Measurements from ENCODE around the gene PSORS1C2. TPM values are rescaled to one million over a fixed set of nuclear protein-coding genes. Genes with fewer than 3 reads are reported as not detected.

PSORS1C2 gene
- total RNA-seq, 1 donor from 2014 or later = not detected

DNA sequence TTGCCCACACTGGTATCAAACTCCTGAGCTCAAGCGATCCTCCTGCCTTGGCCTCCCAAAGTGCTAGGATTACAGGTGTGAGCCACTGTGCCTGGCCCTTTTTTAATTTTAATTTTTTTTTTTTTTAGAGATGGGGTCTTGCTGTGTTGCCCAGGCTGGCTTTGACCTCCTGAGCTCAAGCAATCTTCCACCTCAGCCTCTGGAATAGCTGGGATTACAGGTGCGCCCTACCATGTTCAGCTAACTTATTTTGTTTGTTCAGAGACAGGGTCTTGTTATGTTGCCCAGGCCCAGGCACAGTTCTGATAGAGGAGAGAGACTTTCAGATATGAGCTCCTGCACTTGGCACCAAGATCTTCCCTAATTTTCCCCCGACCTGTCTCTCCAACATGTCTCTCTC is 8.1 kb downstream of the PSORS1C2 start:
- Histone ChIP-seq H3K4me3 (no peak overlapping the region), H3K27me3 (ENCODE audit: low read depth) (no peaks in the 10 kb centered on the region), H3K9me3 (no peaks in the 10 kb centered on the region), H3K36me3 (no peaks in the 10 kb centered on the region), H3K4me1 (no peaks in the 10 kb centered on the region), H3K27ac (no peak overlapping the region)
- ATAC-seq = no peak
- intact Hi-C loops (cut with DNase I) = loop anchor here (10.0 kb wide), 1 partner anchor 234 kb away; no protein-coding TSS in a partner anchor
- TF ChIP-seq, protein P1, sequence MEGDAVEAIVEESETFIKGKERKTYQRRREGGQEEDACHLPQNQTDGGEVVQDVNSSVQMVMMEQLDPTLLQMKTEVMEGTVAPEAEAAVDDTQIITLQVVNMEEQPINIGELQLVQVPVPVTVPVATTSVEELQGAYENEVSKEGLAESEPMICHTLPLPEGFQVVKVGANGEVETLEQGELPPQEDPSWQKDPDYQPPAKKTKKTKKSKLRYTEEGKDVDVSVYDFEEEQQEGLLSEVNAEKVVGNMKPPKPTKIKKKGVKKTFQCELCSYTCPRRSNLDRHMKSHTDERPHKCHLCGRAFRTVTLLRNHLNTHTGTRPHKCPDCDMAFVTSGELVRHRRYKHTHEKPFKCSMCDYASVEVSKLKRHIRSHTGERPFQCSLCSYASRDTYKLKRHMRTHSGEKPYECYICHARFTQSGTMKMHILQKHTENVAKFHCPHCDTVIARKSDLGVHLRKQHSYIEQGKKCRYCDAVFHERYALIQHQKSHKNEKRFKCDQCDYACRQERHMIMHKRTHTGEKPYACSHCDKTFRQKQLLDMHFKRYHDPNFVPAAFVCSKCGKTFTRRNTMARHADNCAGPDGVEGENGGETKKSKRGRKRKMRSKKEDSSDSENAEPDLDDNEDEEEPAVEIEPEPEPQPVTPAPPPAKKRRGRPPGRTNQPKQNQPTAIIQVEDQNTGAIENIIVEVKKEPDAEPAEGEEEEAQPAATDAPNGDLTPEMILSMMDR (IDR thresholded peaks at IDR 0.05) = no peak
- no peak for DNase-seq

DNA sequence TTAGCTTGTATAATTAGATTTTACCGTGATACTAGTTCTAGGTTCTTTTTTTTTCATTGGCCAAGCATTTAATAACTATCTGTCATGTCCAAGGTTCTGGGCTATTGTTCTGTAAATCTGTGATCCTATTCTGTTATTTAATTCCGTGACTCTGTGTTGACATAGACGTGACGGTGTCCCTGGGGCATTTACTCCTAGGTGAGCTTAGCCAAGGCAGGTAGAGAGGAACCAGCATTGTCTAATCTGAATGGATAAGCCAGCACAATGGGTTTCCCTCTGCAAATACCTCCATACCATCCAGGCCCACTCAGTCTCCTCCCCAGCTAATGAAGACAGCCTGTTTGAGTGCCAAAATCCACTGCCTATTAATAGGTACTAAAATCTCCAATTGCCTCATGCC is 9.7 kb downstream of the PSORS1C2 start:
- H3K27ac ChIP-seq = no peak overlapping the region
- intact Hi-C loops (cut with DNase I) = no loop called here
- TF ChIP-seq, protein P1 (IDR thresholded peaks at IDR 0.05) = no peak
- H3K27me3 ChIP-seq (ENCODE audit: low read depth) = no peaks in the 10 kb centered on the region
- no peaks in the 10 kb centered on the region for H3K9me3 ChIP-seq
- peaks cover 5% of the 10 kb centered on the region for H3K4me1 ChIP-seq
- no peak for ATAC-seq
- DNase-seq = no peak
- no peak overlapping the region for H3K4me3 ChIP-seq
- H3K36me3 ChIP-seq = no peaks in the 10 kb centered on the region

DNA sequence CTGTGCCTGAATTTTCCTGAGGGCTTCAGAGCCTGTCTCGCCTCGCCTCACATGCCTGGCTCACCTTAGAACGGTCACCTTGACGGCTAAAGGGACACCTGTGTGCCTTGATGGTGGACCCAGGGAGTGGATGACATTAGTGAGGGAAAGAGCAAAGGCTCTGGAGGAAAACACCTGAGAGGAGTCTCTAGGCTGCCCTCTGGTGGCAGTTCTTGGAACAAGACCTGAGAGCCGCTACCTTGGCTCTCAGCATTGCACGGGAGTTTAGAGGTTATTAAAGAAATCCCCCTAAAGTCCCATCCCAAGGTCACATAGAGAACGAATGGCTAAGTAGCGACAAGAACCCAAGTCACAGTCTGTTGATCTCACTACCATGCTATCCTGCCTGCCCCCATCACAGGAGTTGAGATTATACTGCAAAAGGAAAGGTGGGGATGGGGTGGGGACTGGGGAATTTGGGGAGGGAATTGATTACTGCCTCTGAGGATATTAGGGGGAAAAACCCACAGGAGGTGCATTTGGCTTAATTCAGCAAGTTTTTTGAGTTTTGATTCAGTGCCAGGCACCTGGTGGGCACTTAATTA is 10.7 kb downstream of the PSORS1C2 start:
- Histone ChIP-seq H3K4me1 (peaks cover 6% of the 10 kb centered on the region), H3K4me3 (no peak overlapping the region), H3K27me3 (ENCODE audit: low read depth) (no peaks in the 10 kb centered on the region), H3K9me3 (no peaks in the 10 kb centered on the region), H3K27ac (no peak overlapping the region), H3K36me3 (no peaks in the 10 kb centered on the region)
- ATAC-seq = peak; percentile 57 to 65
- intact Hi-C loops (cut with DNase I) = no loop called here
- DNase-seq = peak; percentile 70
- TF ChIP-seq, protein P1 (IDR thresholded peaks at IDR 0.05) = peak; percentile 88

DNA sequence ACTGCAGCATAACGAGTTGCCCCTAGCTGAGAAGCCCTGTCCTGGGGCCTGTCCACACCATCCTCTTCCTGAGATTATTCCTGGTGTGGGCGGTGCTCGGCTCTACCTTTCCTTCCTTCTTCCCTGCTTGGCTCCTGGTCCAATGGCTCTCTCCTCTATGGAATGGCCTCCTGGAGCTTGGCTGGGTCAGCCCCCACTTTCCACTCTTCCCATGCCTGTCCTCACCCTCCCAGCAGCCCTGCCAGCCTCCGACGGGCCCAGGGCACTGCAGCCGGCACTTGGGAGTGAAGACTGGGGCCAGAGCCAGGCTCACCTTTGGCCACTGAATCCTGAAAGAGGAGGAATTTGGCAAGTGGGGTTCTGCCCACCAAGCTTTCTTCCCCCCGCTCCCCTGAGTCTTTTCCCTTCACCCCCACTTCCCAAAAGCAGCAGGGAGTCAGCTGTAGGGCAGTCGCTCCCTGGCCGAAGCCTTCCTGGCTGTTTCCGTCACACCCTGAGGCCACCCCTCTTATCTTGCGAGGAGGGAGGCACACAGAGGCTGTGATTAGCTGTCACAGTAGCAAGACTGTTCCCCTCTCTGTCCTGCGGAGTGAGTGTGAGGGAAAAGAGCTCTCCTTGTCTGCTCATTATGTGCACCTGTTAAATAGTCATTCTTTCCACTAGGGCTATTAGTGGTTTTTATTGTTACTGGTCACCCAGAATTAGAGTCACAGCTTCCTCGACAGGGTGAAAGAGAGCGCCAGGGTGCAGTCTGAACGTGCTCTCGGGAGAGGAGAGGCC is 12.3 kb downstream of the PSORS1C2 start:
- intact Hi-C loops (cut with DNase I) = no loop called here
- no peak overlapping the region for H3K4me3 ChIP-seq
- TF ChIP-seq, protein P1 (IDR thresholded peaks at IDR 0.05) = no peak
- no peak for DNase-seq
- H3K9me3 ChIP-seq = no peaks in the 10 kb centered on the region
- peaks cover 17% of the 10 kb centered on the region for H3K4me1 ChIP-seq
- no peak overlapping the region for H3K27ac ChIP-seq
- no peaks in the 10 kb centered on the region for H3K27me3 ChIP-seq (ENCODE audit: low read depth)
- H3K36me3 ChIP-seq = no peaks in the 10 kb centered on the region
- ATAC-seq = no peak

DNA sequence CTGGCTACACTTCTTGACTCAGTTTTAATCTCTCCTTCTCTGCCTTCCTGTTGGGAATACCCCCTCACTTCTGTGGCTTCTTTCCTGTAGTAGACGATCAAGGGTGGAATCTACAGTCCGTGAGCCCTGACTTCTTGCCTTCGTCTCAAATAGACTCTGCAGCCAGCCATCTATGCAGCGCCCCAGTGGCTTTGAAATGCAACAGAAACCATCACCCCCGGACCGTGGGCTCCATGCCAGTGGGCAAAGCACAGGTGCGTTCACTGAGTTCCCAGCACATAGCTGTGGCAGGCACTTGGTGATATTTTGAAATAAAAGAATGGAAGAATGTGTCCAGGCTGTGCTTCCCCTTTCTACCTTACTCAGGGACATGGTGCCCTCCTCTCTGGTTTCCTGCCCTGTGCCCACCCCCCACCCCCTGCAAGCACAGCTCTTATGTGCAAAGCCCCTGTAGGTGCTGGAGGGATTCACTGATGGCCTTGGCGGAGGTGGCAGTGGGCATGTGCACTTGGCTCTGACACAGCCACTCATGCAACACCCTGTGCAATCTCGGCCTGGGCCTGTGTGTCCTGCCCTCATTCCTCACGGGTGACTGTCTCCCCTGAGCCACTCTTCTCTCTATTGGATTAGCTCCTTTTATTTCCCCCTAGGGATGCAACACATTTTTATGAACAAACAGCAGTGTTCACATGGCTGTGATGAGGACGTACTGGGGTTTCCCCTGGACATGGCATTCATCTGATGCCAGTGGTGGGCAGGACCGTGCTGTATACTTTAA is 13.1 kb downstream of the PSORS1C2 start:
- intact Hi-C loops (cut with DNase I) = no loop called here
- TF ChIP-seq, protein P1 (IDR thresholded peaks at IDR 0.05) = no peak

More for the DNA sequence above, 13.1 kb downstream of the PSORS1C2 start:
- DNase-seq (no peak), ATAC-seq (no peak)
- H3K4me1 ChIP-seq = peaks cover 17% of the 10 kb centered on the region
- no peaks in the 10 kb centered on the region for H3K27me3 ChIP-seq (ENCODE audit: low read depth)
- no peak overlapping the region for H3K27ac ChIP-seq
- H3K36me3 ChIP-seq = no peaks in the 10 kb centered on the region
- no peak overlapping the region for H3K4me3 ChIP-seq
- no peaks in the 10 kb centered on the region for H3K9me3 ChIP-seq

Data from lower lobe of right lung (tissue), 2 donors.